Esophagus muscularis mucosa (tissue), 4 donors: ENCODE data around the gene TLNRD1.

ENCODE experiments used
- EP300 ChIP-seq: sonication (generic); formaldehyde crosslinking; IDR thresholded peaks from one replicate; pipeline ENCODE4 v1.6.1; 2017; ENCODE audit warnings: antibody characterized with exemption
- POLR2A ChIP-seq: fragments of 450-650 bp; IDR thresholded peaks from one replicate; pipeline ENCODE4 v1.6.1; 2017; ENCODE audit warnings: antibody characterized with exemption, moderate library complexity, mild to moderate bottlenecking, low read depth
- TF ChIP-seq, protein P1 (sequence below), 3 experiments: fragments of 200-600 bp in 2 of 3; fragments of 450-650 bp in 1 of 3; sonication (generic) in 2 of 3; IDR thresholded peaks; one replicate each; pipeline ENCODE4 v1.5.1; 2017 to 2019; ENCODE audit warnings: antibody characterized with exemption in 3 of 3, mild to moderate bottlenecking in 2 of 3, moderate library complexity in 1 of 3

DNA sequence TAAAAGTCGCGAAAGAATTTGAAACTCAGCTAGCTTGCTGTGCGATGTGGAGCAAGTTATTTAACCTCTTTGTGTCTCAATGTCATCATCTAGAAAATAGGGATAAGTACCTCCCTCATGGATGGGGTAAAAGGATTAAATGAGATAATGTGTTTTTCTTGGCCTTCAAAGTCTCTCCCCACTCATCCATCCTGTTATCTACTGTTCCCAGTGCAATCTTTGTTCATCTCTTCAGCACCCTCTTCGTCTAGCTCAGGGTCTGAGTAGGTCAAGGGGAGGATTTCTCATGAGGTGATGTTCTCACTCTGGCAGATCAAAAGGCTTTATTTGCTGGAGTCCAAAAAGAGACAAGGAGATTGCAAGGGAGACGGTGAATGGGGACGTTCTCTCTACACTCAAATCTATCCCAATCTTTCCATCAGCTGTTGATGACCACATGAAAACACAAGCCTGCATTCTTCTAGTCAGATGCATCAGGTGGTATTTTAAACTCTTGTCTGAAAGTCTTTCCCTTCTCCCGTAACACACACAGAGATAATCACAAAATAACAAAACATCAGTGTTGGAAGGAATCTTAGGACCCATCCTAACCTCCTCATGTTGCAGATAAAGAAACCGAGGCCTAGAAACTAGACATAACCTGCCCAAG lies 12.5 kb upstream of the TLNRD1 start:
- TF ChIP-seq, protein P1, sequence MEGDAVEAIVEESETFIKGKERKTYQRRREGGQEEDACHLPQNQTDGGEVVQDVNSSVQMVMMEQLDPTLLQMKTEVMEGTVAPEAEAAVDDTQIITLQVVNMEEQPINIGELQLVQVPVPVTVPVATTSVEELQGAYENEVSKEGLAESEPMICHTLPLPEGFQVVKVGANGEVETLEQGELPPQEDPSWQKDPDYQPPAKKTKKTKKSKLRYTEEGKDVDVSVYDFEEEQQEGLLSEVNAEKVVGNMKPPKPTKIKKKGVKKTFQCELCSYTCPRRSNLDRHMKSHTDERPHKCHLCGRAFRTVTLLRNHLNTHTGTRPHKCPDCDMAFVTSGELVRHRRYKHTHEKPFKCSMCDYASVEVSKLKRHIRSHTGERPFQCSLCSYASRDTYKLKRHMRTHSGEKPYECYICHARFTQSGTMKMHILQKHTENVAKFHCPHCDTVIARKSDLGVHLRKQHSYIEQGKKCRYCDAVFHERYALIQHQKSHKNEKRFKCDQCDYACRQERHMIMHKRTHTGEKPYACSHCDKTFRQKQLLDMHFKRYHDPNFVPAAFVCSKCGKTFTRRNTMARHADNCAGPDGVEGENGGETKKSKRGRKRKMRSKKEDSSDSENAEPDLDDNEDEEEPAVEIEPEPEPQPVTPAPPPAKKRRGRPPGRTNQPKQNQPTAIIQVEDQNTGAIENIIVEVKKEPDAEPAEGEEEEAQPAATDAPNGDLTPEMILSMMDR (IDR thresholded peaks at IDR 0.05) = no peak
- no peak for TF ChIP-seq EP300
- TF ChIP-seq POLR2A = no peak
